ENCODE measurements around the gene SCNN1A. TPM values are rescaled to one million over a fixed set of nuclear protein-coding genes. Genes with fewer than 3 reads are reported as not detected.

The SCNN1A gene
- total and polyA plus RNA-seq, 2 donors (not counting 3 experiments of a cell fraction or from before 2014, with no cell fraction given): 0.12 to 0.18 TPM

- Histone ChIP-seq H3K9ac (replicated peaks; ENCODE audit: extremely low read depth, insufficient read depth, low read length) (no peak overlapping the region), H3K27me3 (ENCODE audit: control insufficient read depth in 2 of 2, insufficient read depth in 2 of 2, low read length in 2 of 2) (no peaks in the 10 kb centered on the region), H3K9me3 (replicated peaks; ENCODE audit: control insufficient read depth, insufficient read depth, low read length) (no peaks in the 10 kb centered on the region), H3K4me2 (ENCODE audit: insufficient read depth, low read length) (no peak overlapping the region), H3K79me2 (ENCODE audit: control insufficient read depth, insufficient read depth, low read length) (no peaks in the 10 kb centered on the region), H4K20me1 (replicated peaks; ENCODE audit: control insufficient read depth, extremely low read depth, insufficient read depth, low read length) (no peaks in the 10 kb centered on the region), H3K36me3 (ENCODE audit: control insufficient read depth in 2 of 2, extremely low read depth in 1 of 2, insufficient read depth in 2 of 2, low read length in 2 of 2) (no peaks in the 10 kb centered on the region), H3K4me3 (replicated peaks in 1 of 3; ENCODE audit: insufficient read depth in 1 of 3, low read depth in 1 of 3, low read length in 3 of 3) (no peak overlapping the region), H3K4me1 (ENCODE audit: control insufficient read depth, extremely low read depth, insufficient read depth, low read length) (no peaks in the 10 kb centered on the region), H3K9me1 (replicated peaks; ENCODE audit: control insufficient read depth, extremely low read depth, insufficient read depth, low read length) (no peaks in the 10 kb centered on the region), H3K27ac (ENCODE audit: insufficient read depth, low read depth, low read length) (no peak overlapping the region), H2AFZ (ENCODE audit: low read depth, low read length) (no peak overlapping the region)
- intact Hi-C loops (cut with micrococcal nuclease): no loop called here
- no peak for FAIRE-seq
- no peak for DNase-seq (ENCODE audit: low read depth, low spot score)
- ChIA-PET POLR2A (no interaction called here), CTCF (no interaction called here)
- BruUV-seq (replicated peaks): no TSS peak
- no peak for TF ChIP-seq POLR2A (IDR thresholded peaks at IDR 0.05; ENCODE audit: low read depth, low read length)
- TF ChIP-seq MAX (IDR thresholded peaks at IDR 0.05; ENCODE audit: insufficient read depth, insufficient read length): no peak
- TF ChIP-seq EZH2 (IDR thresholded peaks at IDR 0.05; ENCODE audit: borderline replicate concordance, low read depth, low read length, severe bottlenecking): no peak
- TF ChIP-seq MYC (IDR thresholded peaks at IDR 0.05; ENCODE audit: low read depth, low read length): no peak
- no peak for TF ChIP-seq JUN (IDR thresholded peaks at IDR 0.05; ENCODE audit: borderline replicate concordance, insufficient read depth, insufficient read length, low read depth)
- TF ChIP-seq GATA2 (IDR thresholded peaks at IDR 0.05; ENCODE audit: insufficient read depth, insufficient read length, low read depth, low read length): no peak
- no peak for TF ChIP-seq POLR2AphosphoS5 (IDR thresholded peaks at IDR 0.05; ENCODE audit: insufficient read depth, low read depth, low read length)
- TF ChIP-seq FOS (IDR thresholded peaks at IDR 0.05; ENCODE audit: borderline replicate concordance, insufficient read depth, low read length): no peak
- TF ChIP-seq CTCF (IDR thresholded peaks at IDR 0.05; ENCODE audit: extremely low read depth in 1 of 2, insufficient read depth in 1 of 2, low read depth in 1 of 2, low read length in 2 of 2): no peak
- dilution Hi-C loops (cut with MboI; ENCODE audit: extremely low pct_ligation_motif_present, low sequenced_read_pairs): no loop called here
Measured at GRCh38 chr12:6407236-6407954, 32.0 kb upstream of the SCNN1A start.
